IMR-90 (cell line): ENCODE results near the gene MAPK8IP1. TPM values are rescaled to one million over a fixed set of nuclear protein-coding genes. Genes with fewer than 3 reads are reported as not detected.
A peak's percentile ranks its signal among the peaks of the same experiment; 100 is the strongest.

ENCODE experiments used
- ATAC-seq: fragments of 200-7000 bp; cut with Tn5 transposase; 2 replicates; pipeline ENCODE4 v1.9.1; 2020; ENCODE audit warnings: low read depth, mild to moderate bottlenecking, moderate library complexity
- BruUV-seq: library from RNA; stranded (reverse); fragments of 400-500 nt; replicated peaks from 2 replicates; lab custom pipeline; 2021; lab: Mats Ljungman, UMichigan
- CTCF ChIA-PET: fragments of 300-600 bp; formaldehyde crosslinking; extraction: SDS; loops from one replicate; lab custom pipeline; 2021; ENCODE audit warnings: antibody characterized with exemption; lab: Yijun Ruan, JAX
- POLR2A ChIA-PET: fragments of 300-600 bp; sonication (Branson Sonifier 250); formaldehyde crosslinking; loops from one replicate; lab custom pipeline; 2022; ENCODE audit warnings: antibody characterized with exemption; ENCODE audit not compliant: unreplicated experiment; lab: Charles Lee
- DNase-seq: peaks from one replicate; pipeline ENCODE4 v3.0.0; 2013
- H2AFZ ChIP-seq: replicated peaks from 2 replicates; pipeline ENCODE3; 2013; ENCODE audit warnings: low read length, mild to moderate bottlenecking; ENCODE audit not compliant: poor library complexity
- H2AK5ac ChIP-seq: 2 replicates; pipeline ENCODE4 v1.6.1; 2013; ENCODE audit warnings: low read depth, low read length, inconsistent platforms
- H2AK9ac ChIP-seq: replicated peaks from 2 replicates; pipeline ENCODE3; 2013; ENCODE audit warnings: mild to moderate bottlenecking, low read depth, low read length, moderate library complexity; ENCODE audit not compliant: poor library complexity
- H2BK120ac ChIP-seq: 2 replicates; pipeline ENCODE4 v1.6.1; 2013; ENCODE audit warnings: low read depth, low read length, inconsistent platforms
- H2BK15ac ChIP-seq: 3 replicates; pipeline ENCODE4 v1.6.1; 2013; ENCODE audit warnings: low read depth, low read length, inconsistent platforms
- H2BK20ac ChIP-seq: 2 replicates; pipeline ENCODE4 v1.6.1; 2013; ENCODE audit warnings: low read depth, mild to moderate bottlenecking, inconsistent platforms, low read length, moderate library complexity
- H2BK5ac ChIP-seq: 2 replicates; pipeline ENCODE4 v1.6.1; 2013; ENCODE audit warnings: mild to moderate bottlenecking, low read depth, low read length, inconsistent platforms; ENCODE audit not compliant: poor library complexity, severe bottlenecking
- H3K14ac ChIP-seq: replicated peaks from 2 replicates; pipeline ENCODE4 v1.6.1; 2013; ENCODE audit warnings: low read depth, low read length, inconsistent platforms
- H3K18ac ChIP-seq: 2 replicates; pipeline ENCODE4 v1.6.1; 2013; ENCODE audit warnings: low read depth, low read length, control low read depth
- H3K23ac ChIP-seq: 2 replicates; pipeline ENCODE4 v1.6.1; 2013; ENCODE audit warnings: low read depth, low read length, inconsistent platforms
- H3K27ac ChIP-seq: 2 replicates; pipeline ENCODE4 v1.5.1; 2013; ENCODE audit warnings: mild to moderate bottlenecking, control low read depth, low read length; ENCODE audit not compliant: insufficient read depth
- H3K27me3 ChIP-seq: 2 replicates; pipeline ENCODE4 v1.6.1; 2013; ENCODE audit warnings: low read length; ENCODE audit not compliant: control insufficient read depth, insufficient read depth
- H3K36me3 ChIP-seq: 2 replicates; pipeline ENCODE4 v1.6.1; 2013; ENCODE audit warnings: low read length, mixed read lengths; ENCODE audit not compliant: control insufficient read depth, insufficient read depth
- H3K4ac ChIP-seq: 2 replicates; pipeline ENCODE4 v1.6.1; 2013; ENCODE audit warnings: low read depth, low read length, inconsistent platforms
- H3K4me1 ChIP-seq: 2 replicates; pipeline ENCODE4 v1.6.1; 2013; ENCODE audit warnings: low read length, mixed read lengths; ENCODE audit not compliant: control insufficient read depth, insufficient read depth
- H3K4me2 ChIP-seq: 2 replicates; pipeline ENCODE4 v1.6.1; 2013; ENCODE audit warnings: low read depth, mild to moderate bottlenecking, control low read depth, low read length, moderate library complexity
- H3K4me3 ChIP-seq: 2 replicates; pipeline ENCODE4 v1.5.1; 2013; ENCODE audit warnings: low read depth, mild to moderate bottlenecking, control low read depth, low read length, moderate library complexity; ENCODE audit not compliant: insufficient read depth
- H3K56ac ChIP-seq: 2 replicates; pipeline ENCODE4 v1.6.1; 2013; ENCODE audit warnings: low read length, inconsistent platforms; ENCODE audit not compliant: insufficient read depth; ENCODE audit errors: extremely low read depth
- H3K79me1 ChIP-seq, 2 experiments: 2 replicates each; pipeline ENCODE4 v1.6.1; 2013; ENCODE audit warnings: low read length in 2 of 2, inconsistent platforms in 1 of 2, low read depth in 1 of 2
- H3K9ac ChIP-seq: 2 replicates; pipeline ENCODE4 v1.6.1; 2013; ENCODE audit warnings: low read depth, low read length, control low read depth
- H3K9me1 ChIP-seq: 2 replicates; pipeline ENCODE4 v1.6.1; 2013; ENCODE audit warnings: low read length, inconsistent platforms; ENCODE audit not compliant: insufficient read depth
- H3K9me3 ChIP-seq: 2 replicates; pipeline ENCODE4 v1.6.1; 2013; ENCODE audit warnings: low read length; ENCODE audit not compliant: control insufficient read depth, insufficient read depth
- H4K20me1 ChIP-seq: 2 replicates; pipeline ENCODE4 v1.6.1; 2013; ENCODE audit warnings: low read length, inconsistent platforms; ENCODE audit not compliant: insufficient read depth
- H4K5ac ChIP-seq: 2 replicates; pipeline ENCODE4 v1.6.1; 2013; ENCODE audit warnings: mild to moderate bottlenecking, low read depth, low read length, control low read depth
- H4K8ac ChIP-seq, 2 experiments: 2 replicates each; pipeline ENCODE4 v1.6.1; 2013; ENCODE audit warnings: low read depth in 2 of 2, low read length in 2 of 2, control low read depth in 1 of 2, inconsistent platforms in 1 of 2
- H4K91ac ChIP-seq: 2 replicates; pipeline ENCODE4 v1.6.1; 2013; ENCODE audit warnings: low read depth, low read length, inconsistent platforms; ENCODE audit not compliant: insufficient read depth
- CHD1 ChIP-seq: IDR thresholded peaks from 2 replicates; pipeline ENCODE4 v1.6.1; 2012; ENCODE audit warnings: low read depth, low read length, improper control_type of control experiment
- POLR2A ChIP-seq: IDR thresholded peaks from 2 replicates; pipeline ENCODE4 v1.6.1; 2012; ENCODE audit warnings: mild to moderate bottlenecking, low read depth, low read length
- SMC3 ChIP-seq: fragments of 150-350 bp; IDR thresholded peaks from 2 replicates; pipeline ENCODE4 v1.6.1; 2016; ENCODE audit warnings: low read depth, mild to moderate bottlenecking, antibody characterized with exemption, low read length, moderate library complexity
- USF2 ChIP-seq: fragments of 150-350 bp; IDR thresholded peaks from 2 replicates; pipeline ENCODE4 v1.6.1; 2017; ENCODE audit warnings: mild to moderate bottlenecking, antibody characterized with exemption, low read length, low read depth
- WGBS, 2 experiments: methylation state at CpG; one replicate each; pipeline versions ENCODE4 v1.1.5 to v1.1.7; 2013; ENCODE audit warnings: missing lambda C conversion rate in 2 of 2; ENCODE audit not compliant: insufficient read length in 1 of 2; ENCODE audit errors: extremely low coverage in 2 of 2; 5-methylcytosine and 5-hydroxymethylcytosine counted together
- dilution Hi-C: fragments of 300-500 bp; cut with HindIII; formaldehyde crosslinking; loops from one replicate; pipeline ENCODE4 v1.14.3; 2018; ENCODE audit warnings: low sequenced_read_pairs; ENCODE audit not compliant: unreplicated experiment
- in situ Hi-C: fragments of 300-500 bp; cut with MboI; formaldehyde crosslinking; loops from 3 replicates; pipeline ENCODE4 v1.14.3; 2019; ENCODE audit warnings: low sequenced_read_pairs, inconsistent platforms, mixed read lengths
- intact Hi-C: fragments of 100-400 bp; cut with micrococcal nuclease; formaldehyde crosslinking; loops from 2 replicates; pipeline ENCODE4 v1.10.0; 2022
- polyA plus RNA-seq, 3 experiments: library from polyadenylated mRNA; depleted of rRNA; stranded (reverse); fragments of >200 nt; gene quantifications; 2 replicates each; pipeline ENCODE4 v1.2.3, GENCODE V29; 2012; ENCODE audit warnings: low replicate concordance in 1 of 3
- total RNA-seq: library from RNA; depleted of rRNA; stranded (reverse); fragments of >200 nt; gene quantifications from 2 replicates; pipeline ENCODE4 v1.2.3, GENCODE V29; 2012

MAPK8IP1 gene
- total and polyA plus RNA-seq, 2 of the 4 experiments (the other 2 are of a cell fraction), result 6.5 to 9.6 TPM

DNA sequence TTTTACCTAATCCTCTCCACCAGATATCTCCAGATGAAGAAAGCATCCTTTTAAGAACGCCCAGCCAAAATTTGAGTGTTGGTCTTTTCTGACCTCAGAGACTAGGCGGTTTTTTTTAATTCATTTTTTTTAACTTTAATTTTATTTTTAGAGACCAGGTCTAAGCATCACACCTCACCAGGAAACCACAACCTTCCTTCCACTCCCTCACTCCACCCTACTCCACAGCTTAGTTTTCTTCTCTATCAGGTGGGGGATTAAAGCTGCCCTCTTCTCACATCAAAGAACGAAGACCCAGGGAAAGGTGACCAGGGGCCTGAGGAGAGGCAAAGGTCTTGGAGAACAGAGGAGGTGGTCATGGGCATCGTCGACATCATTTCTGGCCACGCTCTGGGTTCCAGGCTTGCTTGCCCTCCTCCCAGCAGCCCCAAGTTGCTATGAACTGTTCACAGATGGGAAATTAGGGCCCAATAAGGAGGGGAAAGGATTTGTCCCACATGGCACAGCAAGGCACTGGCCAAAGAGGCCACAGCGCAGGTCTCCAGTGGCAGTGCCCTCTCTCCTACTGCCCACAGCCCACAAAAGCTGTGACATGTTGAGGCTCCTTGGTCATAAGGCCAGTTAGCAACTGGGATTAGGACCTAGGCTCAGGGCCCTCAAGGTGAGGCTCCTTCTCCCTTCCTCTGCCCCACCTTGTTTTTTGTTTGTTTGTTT is 33.7 kb downstream of the MAPK8IP1 start:
- H3K4me3 ChIP-seq, result no peak overlapping the region

More for the DNA sequence above, 33.7 kb downstream of the MAPK8IP1 start:
- 0 out of 2 replicates have a peak, but pooled peaks cover 8% of the 10 kb centered on the region for H3K9me1 ChIP-seq
- ChIA-PET POLR2A (interaction anchor here (0.6 kb wide), 1 partner anchor 107 kb away, joined by 3 read pairs; no protein-coding TSS in a partner anchor), CTCF (no interaction called here)
- H3K56ac ChIP-seq, result no peak overlapping the region
- ATAC-seq (no peak), DNase-seq (no peak)
- no peak overlapping the region for H3K9ac ChIP-seq
- no peak overlapping the region for H3K4ac ChIP-seq
- intact Hi-C loops (no loop called here), dilution Hi-C loops (no loop called here), in situ Hi-C loops (no loop called here)
- H4K20me1 ChIP-seq, result peaks cover 7% of the 10 kb centered on the region
- no peak overlapping the region for H3K23ac ChIP-seq
- peak overlapping the region; percentile 19 for H2AFZ ChIP-seq
- no peak overlapping the region for H4K91ac ChIP-seq
- no peak overlapping the region for H2AK5ac ChIP-seq
- H2BK20ac ChIP-seq, result no peak overlapping the region
- H2BK5ac ChIP-seq, result no peak overlapping the region
- TF ChIP-seq SMC3, result no peak
- no peak for TF ChIP-seq CHD1
- TF ChIP-seq POLR2A, result no peak
- no peak for TF ChIP-seq USF2
- H3K9me3 ChIP-seq, result no peaks in the 10 kb centered on the region
- H2BK15ac ChIP-seq, result no peak overlapping the region
- no peaks in the 10 kb centered on the region for H3K4me1 ChIP-seq
- H3K36me3 ChIP-seq, result peaks cover 11% of the 10 kb centered on the region
- peaks cover 27% of the 10 kb centered on the region for H3K27me3 ChIP-seq
- H3K18ac ChIP-seq, result no peak overlapping the region
- H4K5ac ChIP-seq, result no peak overlapping the region
- no peak overlapping the region for H2AK9ac ChIP-seq
- no peak overlapping the region for H3K27ac ChIP-seq
- peaks cover 18 to 32% of the 10 kb centered on the region in 2 experiments for H3K79me1 ChIP-seq
- no peak overlapping the region for H2BK120ac ChIP-seq
- no CpG with 5 or more reads among the region's 7 CpGs for WGBS, 2 experiments
- no peak overlapping the region for H3K14ac ChIP-seq
- no peak overlapping the region for H3K4me2 ChIP-seq
- no TSS peak for BruUV-seq
- no peak overlapping the region for H4K8ac ChIP-seq
